Measurements from ENCODE around the gene IFT122.
"Not testable (repeated sequence)": the region's sequence is repeated elsewhere in the genome, so short reads cannot be mapped to it uniquely, and the experiment has no call there.

IFT122 gene

GRCh38 chr3:129533406-129533805 lies 93.4 kb downstream of the IFT122 start:
- no peak for DNase-seq (ENCODE audit: extremely low read depth in 1 of 2, low read depth in 1 of 2)

DNA sequence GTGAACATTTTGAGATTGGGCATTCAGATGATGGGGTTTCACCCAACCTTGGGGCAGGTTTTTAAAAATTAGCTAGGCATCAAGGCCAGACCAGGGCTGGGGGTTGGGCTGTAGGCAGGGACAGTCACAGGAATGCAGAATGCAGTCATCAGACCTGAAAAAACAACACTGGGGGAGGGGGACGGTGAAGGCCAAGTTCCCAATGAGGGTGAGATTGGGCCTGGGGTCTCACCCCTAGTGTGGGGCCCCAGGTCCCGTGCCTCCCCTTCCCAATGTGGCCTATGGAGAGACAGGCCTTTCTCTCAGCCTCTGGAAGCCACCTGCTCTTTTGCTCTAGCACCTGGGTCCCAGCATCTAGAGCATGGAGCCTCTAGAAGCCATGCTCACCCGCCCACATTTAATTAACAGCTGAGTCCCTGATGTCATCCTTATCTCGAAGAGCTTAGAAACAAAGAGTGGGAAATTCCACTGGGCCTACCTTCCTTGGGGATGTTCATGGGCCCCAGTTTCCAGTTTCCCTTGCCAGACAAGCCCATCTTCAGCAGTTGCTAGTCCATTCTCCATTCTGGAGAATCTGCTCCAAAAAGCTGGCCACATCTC lies 94.5 kb downstream of the IFT122 start:
- DNase-seq (ENCODE audit: extremely low read depth in 1 of 2, low read depth in 1 of 2): no peak

- no peak for DNase-seq (ENCODE audit: extremely low read depth in 1 of 2, low read depth in 1 of 2)
Measured at GRCh38 chr3:129535075-129535474, 95.1 kb downstream of the IFT122 start.

DNA sequence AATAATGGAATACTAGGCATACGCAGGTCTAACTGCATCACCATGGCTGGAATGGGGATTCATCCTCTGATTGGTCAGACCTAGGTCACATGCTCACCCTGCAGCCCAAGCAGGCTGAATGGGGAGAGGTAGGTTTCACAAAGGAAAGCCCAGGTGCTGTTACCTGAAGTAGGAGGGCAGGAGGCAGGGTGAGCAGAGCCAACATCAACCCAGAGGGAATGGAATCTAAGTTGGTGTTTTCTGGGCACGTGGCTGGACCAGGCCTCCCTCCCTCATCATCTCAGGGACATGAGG lies 96.3 kb downstream of the IFT122 start:
- DNase-seq (ENCODE audit: extremely low read depth in 1 of 2, low read depth in 1 of 2): no peak

- DNase-seq (ENCODE audit: extremely low read depth in 1 of 2, low read depth in 1 of 2): no peak
Measured at GRCh38 chr3:129536804-129537203, 96.8 kb downstream of the IFT122 start.

- no peak for DNase-seq (ENCODE audit: extremely low read depth in 1 of 2, low read depth in 1 of 2)
Measured at GRCh38 chr3:129539206-129539605, 99.2 kb downstream of the IFT122 start.

- no peak for DNase-seq (ENCODE audit: extremely low read depth in 1 of 2, low read depth in 1 of 2)
Measured at GRCh38 chr3:129540776-129541516, 100.9 kb downstream of the IFT122 start.

DNA sequence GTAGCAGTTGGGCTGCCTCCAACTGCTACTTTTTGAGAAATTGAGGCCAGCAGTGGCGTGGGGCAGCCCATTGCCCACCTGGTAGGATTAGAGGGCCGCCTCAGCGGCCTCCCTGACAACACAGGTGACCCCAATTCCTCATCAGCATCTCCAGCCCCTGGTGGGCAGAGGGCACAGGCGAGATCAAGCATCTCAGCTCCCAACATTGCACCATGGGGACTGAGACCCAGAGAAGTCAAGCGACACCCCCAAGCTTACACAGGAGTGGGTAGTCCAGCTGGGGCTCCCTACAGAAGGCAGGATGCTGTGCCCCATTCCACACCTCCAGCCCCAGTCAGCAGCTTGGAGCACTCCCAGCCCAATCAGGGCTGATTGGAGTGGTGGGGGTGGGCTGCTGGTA lies 102.7 kb downstream of the IFT122 start:
- no peak for DNase-seq (ENCODE audit: extremely low read depth in 1 of 2, low read depth in 1 of 2)

- DNase-seq (ENCODE audit: extremely low read depth in 1 of 2, low read depth in 1 of 2): no peak
Measured at GRCh38 chr3:129543156-129543790, 103.2 kb downstream of the IFT122 start, which contains the start of gene H1-8. TSS of gene H1-8 (plus strand) at chr3:129543175. CDS start at chr3:129543219, 44 bp downstream.

DNA sequence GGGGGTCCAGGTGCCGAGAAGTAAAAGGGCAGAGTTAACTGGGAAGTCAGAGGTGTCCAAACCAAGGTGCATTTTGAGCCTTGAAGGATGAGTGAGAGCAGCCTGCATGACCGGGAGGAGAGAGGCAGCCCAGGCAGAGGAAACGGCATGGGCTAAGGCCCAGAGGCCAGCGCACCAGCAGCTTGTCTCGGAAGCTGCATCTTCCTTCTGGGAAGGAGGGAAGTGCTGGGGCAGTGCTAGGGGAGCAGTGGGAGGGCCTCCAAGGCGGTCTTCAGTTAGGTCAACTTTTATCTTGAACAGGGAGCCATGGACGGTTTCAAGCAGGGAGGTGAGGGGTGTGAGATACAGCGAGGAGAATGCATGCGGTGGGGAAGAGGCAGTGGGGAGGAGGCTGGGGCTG lies 104.0 kb downstream of the IFT122 start:
- no peak for DNase-seq (ENCODE audit: extremely low read depth in 1 of 2, low read depth in 1 of 2)

DNA sequence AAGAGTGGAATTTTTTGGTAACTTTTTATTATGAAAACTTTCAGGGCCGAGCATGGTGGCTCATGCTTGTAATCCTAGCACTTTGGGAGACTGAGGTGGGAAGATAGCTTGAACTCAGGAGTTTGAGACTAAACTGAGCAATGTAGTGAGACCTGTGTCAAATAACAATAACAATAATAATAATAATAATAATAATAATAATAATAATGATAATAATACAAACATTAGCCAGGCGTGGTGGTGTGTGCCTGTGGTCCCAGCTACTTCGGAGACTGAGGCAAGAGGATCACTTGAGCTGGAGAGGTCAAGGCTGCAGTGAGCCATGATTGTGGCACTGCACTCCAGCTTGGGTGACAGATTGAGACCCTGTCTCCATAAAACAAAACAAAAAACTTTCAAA lies 105.9 kb downstream of the IFT122 start:
- not testable (repeated sequence) for DNase-seq (ENCODE audit: extremely low read depth in 1 of 2, low read depth in 1 of 2)

DNA sequence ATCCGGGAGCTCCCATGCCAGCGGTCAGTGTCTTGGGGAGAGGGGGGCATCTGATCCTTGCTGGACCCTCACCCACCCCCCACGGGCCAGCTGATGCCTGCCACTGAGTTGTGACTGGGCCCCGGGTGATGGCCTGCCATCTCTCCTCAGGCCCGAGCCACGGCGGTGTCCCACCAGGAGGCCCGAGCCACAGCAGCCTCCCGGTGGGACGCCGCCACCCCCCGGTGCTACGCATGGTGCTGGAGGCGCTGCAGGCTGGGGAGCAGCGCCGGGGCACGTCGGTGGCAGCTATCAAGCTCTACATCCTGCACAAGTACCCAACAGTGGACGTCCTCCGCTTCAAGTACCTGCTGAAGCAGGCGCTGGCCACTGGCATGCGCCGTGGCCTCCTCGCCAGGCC lies 107.2 kb downstream of the IFT122 start:
- no peak for DNase-seq (ENCODE audit: extremely low read depth in 1 of 2, low read depth in 1 of 2)

- no peak for DNase-seq (ENCODE audit: extremely low read depth in 1 of 2, low read depth in 1 of 2)
Measured at GRCh38 chr3:129548104-129548965, 108.3 kb downstream of the IFT122 start.

GRCh38 chr3:129549006-129549800 lies 109.2 kb downstream of the IFT122 start:
- no peak for DNase-seq (ENCODE audit: extremely low read depth in 1 of 2, low read depth in 1 of 2)

DNA sequence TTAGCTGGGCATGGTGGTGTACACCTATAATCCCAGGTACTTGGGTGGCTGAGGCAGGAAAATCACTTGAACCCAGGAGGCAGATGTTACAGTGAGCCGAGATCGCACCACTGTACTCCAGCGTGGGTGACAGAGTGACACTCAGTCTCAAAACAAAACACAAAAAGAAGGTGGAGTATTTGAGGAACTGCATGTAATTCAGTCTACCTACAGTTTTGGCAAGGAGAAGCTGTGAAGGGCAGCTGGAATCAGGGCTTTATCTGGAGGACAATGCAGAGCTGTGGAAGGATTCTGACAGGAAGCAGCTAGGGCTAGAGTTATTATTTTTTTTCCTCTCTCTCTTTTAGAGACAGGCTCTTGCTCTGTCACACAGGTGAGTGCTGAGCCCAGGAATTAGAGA lies 109.8 kb downstream of the IFT122 start:
- DNase-seq (ENCODE audit: extremely low read depth in 1 of 2, low read depth in 1 of 2): no peak

DNA sequence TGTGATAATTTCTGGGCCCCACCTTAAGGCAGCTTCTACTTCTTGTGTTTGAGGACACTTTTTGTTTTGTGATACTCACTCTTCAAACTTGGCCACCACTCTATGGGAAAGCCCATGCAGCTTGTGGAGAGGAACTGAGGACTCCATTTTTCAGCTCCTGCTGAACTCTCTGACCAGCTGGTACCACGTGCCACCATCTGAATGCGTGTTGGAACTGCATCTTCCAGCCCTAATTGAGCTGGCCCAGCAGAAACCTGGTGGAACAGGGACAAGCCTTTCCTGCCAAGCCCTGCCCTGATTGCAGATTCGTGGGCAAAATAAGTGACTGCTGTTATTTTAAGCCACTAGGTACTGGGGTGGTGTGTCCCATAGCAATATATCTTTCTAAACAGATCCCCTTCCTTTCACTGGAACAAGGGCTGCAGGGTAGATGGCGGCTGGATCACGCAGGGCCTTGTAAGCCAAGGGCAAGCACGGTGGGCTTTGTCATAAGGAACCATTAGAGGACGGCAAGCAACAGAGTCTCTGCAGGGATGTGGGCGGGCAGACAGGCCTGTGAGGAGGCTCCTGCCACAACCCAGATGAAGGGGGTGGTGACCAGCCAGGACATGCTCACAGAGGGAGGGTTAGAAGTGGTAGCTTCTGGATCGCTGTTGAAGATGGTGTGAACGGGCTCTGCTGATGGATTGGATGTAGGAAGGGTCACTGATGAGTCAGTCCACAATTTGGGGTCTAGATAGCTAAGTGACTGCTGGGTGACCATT lies 112.4 kb downstream of the IFT122 start:
- DNase-seq (ENCODE audit: extremely low read depth in 1 of 2, low read depth in 1 of 2): no peak

- no peak for DNase-seq (ENCODE audit: extremely low read depth in 1 of 2, low read depth in 1 of 2)
Measured at GRCh38 chr3:129553171-129553570, 113.1 kb downstream of the IFT122 start.

DNA sequence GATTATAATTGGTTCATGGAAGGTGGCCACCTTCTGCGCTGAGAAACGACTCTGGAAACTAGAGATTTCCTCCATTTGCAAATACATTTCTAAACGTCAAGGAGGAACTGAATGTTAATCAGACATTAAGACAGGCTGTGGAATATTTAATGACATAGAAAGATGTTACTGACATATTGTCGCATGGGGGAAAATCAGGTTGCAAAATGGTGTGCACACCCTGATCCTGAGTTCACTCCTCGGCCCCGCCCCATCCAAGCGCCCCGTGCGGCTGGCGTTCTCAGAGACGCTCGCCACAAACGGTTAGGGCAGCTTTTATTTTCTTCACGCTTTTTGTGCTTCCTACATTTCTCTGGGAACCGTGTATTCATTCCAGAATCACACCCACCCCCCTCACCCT lies 113.7 kb downstream of the IFT122 start:
- no peak for DNase-seq (ENCODE audit: extremely low read depth in 1 of 2, low read depth in 1 of 2)

DNA sequence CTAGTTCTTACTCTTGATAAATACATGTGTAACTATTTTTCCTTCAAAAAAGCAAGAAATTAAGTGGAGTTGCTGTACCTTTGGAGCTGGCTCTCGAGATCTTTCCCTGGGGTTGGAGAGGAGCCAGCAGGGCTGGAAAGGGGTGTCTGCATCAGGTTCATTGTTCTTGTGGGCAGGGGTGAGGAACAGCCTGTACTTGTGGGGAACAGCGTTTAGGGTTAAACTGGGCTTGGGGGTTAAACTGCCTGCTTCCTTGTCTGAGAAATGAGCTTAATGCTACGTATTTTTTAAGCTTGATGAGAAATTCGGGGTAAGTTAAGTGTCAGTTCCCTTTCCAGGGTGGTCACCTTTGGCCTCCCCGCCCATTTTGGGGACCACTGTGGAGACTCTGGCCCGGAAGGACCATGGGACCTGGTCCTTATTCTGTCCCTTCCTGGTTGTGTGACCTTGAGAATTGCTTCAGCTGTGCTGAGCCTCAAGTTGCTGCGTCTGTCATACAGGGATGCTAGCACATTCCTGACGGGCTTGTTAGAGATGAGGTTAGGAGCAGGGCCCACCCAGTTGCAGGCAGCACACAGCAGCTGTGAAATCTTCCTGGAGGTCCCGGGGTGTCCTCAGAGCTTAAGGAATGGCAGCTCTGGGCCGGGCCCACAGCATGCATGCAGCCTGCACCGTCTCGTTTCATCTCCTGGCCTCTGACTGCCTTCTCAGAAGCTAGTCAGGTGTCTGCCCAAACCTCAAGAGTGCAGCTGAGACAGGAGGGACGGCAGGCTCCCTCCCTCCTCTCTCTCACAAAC lies 114.5 kb downstream of the IFT122 start:
- no peak for DNase-seq (ENCODE audit: extremely low read depth in 1 of 2, low read depth in 1 of 2)

Data from stimulated activated CD8-positive, alpha-beta memory T cell treated with anti-CD3 and anti-CD28 coated beads, Interleukin-7, amount 100 ng/mL, for 48 hours (primary cell).